ENCODE results near the gene GTPBP10.

- TF ChIP-seq POLR2A (IDR thresholded peaks at IDR 0.05) (no peak), CTCF (IDR thresholded peaks at IDR 0.05 in 8 of 11, conservative IDR thresholded peaks at IDR 0.05 in 3 of 11) (no peak), POLR2AphosphoS5 (IDR thresholded peaks at IDR 0.05) (no peak)
Observed at GRCh38 chr7:90326500-90326899, 20.0 kb upstream of the GTPBP10 start.

All from spleen (tissue), 7 donors.